Adipocyte (in vitro differentiated cells): ENCODE data around the gene PSMB11.
"Not testable (repeated sequence)": the region's sequence is repeated elsewhere in the genome, so short reads cannot be mapped to it uniquely, and the experiment has no call there.

Experiments
- DNase-seq: peaks from one replicate; pipeline ENCODE4 v3.0.0-alpha.2; 2015; ENCODE audit warnings: low read depth
- H3K27me3 ChIP-seq: replicated peaks from 2 replicates; pipeline ENCODE4 v1.7.0; 2013; ENCODE audit warnings: mild to moderate bottlenecking, low read length, moderate library complexity; ENCODE audit not compliant: control insufficient read depth, insufficient read depth
- H3K36me3 ChIP-seq: 2 replicates; pipeline ENCODE4 v1.7.0; 2013; ENCODE audit warnings: low read length, mild to moderate bottlenecking, moderate library complexity; ENCODE audit not compliant: control insufficient read depth, insufficient read depth, severe bottlenecking
- H3K4me1 ChIP-seq: 2 replicates; pipeline ENCODE4 v1.7.0; 2013; ENCODE audit warnings: mild to moderate bottlenecking, low read length, moderate library complexity; ENCODE audit not compliant: control insufficient read depth, insufficient read depth
- H3K4me3 ChIP-seq: 2 replicates; pipeline ENCODE4 v1.7.0; 2013; ENCODE audit warnings: mild to moderate bottlenecking, low read length, moderate library complexity
- H3K9ac ChIP-seq: 2 replicates; pipeline ENCODE4 v1.7.0; 2013; ENCODE audit warnings: mild to moderate bottlenecking, low read length, moderate library complexity
- H3K9me3 ChIP-seq: 2 replicates; pipeline ENCODE4 v1.7.0; 2013; ENCODE audit warnings: mild to moderate bottlenecking, low read length, moderate library complexity; ENCODE audit not compliant: control insufficient read depth

The PSMB11 gene

DNA sequence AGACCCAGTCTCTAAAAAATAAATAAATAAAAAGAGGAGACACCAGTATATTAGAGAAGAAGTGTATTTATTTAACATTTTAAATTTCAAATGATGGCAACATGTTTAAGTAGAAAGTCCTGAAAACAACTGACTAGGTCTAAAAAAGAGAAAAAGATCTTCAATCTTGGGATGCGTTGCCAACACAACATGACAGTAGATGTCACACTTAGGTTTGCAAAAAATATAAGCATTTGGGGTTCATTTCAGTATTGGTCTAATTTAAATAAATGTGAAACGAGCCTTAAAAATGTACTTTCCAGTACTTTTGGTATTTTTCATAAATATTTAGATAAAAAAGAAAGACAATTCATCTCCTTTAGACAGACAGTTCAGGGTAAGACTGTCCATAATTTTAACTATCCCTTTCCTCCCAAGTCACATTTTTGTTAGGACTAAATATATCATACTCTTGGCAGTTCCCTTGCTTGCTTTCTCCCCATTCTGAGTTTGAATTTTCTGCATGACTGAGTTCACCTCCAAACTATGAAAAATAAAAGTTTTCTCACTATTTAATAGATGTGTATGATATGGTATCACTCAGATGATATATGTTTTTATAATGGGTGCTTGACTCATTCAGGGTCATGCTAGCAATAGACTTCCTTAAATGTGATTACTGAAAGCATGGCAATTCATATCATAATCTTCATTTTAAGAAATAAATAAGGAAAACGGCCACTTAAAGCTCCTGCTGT lies 36.4 kb upstream of the PSMB11 start:
- H3K27me3 ChIP-seq = no peaks in the 10 kb centered on the region
- H3K9me3 ChIP-seq = no peaks in the 10 kb centered on the region
- peaks cover 20% of the 10 kb centered on the region for H3K4me1 ChIP-seq
- H3K4me3 ChIP-seq = no peak overlapping the region
- no peak for DNase-seq
- H3K9ac ChIP-seq = peak overlapping the region; percentile 90
- no peaks in the 10 kb centered on the region for H3K36me3 ChIP-seq

DNA sequence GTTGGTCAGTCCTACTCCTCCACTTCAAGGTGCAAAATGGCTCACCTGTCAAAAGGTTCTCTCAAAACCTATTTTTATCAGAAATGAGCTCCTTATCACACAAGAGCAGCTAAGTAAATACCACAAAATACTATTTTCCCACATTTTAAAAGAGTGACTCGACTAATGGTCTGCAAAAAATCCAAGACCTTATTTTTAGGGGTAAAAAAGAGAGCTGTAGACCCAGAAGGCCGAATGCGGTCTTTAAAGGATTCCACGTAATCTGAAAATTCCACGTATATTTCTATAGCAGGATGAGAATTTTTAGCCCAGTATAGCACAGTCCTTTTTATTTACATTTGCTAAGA lies 35.9 kb upstream of the PSMB11 start:
- no peaks in the 10 kb centered on the region for H3K9me3 ChIP-seq
- peak overlapping the region; percentile 93 for H3K4me3 ChIP-seq
- H3K9ac ChIP-seq = peak overlapping the region; percentile 90
- peaks cover 20% of the 10 kb centered on the region for H3K4me1 ChIP-seq
- DNase-seq = no peak
- H3K36me3 ChIP-seq = no peaks in the 10 kb centered on the region
- no peaks in the 10 kb centered on the region for H3K27me3 ChIP-seq

DNA sequence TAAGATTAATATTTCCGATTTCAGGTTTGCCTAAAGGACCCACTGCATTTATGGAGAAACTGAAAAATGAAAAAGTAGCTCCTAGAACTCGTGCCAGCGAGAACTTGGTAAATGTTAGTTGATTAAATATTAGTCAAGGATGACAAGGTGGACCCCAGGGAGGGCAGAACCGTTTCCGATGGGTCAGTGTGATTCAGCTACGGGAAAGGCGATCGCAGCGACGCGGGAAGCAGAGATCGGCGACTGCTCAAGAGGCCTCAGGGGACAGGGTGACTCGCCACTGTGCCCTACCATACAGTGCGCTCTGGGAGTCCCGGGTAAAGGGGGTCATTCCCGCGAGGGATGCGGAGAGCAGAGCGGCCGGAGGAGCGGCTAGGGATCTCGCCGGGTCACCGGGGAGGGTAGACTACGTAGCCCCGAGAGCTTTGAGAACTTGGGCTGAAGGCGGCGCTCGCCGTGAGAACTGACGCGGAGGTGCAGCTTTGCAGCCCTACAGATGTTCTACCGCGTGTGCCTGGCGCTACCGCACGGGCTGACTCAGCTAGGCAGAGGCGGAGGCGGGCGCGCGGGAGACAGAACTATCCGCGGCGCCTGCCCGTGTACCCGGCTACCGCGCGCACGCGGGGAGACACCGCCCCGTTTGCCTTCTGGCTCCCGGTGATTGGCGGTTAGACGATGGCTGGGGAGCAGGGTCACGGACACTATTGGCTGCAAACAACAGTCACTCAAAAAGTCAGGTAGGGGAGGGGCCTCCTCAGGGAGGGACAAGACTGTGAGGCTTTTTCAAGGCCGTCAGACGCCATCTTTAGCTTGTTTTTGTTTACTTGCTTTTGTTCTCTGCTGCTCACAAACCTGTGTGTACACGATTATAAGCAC lies 35.2 kb upstream of the PSMB11 start:
- Histone ChIP-seq H3K4me3 (peak overlapping the region; percentile 93), H3K9ac (peak overlapping the region; percentile 90), H3K4me1 (peaks cover 20% of the 10 kb centered on the region), H3K36me3 (no peaks in the 10 kb centered on the region), H3K27me3 (no peaks in the 10 kb centered on the region), H3K9me3 (no peaks in the 10 kb centered on the region)
- DNase-seq = peak; percentile 99

DNA sequence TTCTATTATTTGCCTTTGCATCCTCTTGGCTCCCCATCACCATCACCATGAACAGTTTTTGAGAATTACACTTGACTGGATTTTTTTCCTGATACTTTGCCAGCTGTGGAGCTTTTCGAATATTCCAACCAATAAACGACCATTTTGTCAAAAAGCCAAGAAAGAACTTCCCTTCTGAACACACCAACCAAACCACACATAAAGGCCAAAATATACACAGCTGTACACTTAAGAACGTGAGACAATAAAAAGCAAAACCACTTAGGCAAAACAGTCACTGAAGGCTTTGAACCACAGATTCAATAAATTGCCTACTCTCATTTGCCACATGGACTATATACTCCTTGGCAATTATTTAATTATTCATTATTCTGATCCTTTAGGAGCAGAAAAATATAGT lies 33.2 kb upstream of the PSMB11 start:
- Histone ChIP-seq H3K4me3 (no peak overlapping the region), H3K27me3 (no peaks in the 10 kb centered on the region), H3K36me3 (no peaks in the 10 kb centered on the region), H3K9me3 (no peaks in the 10 kb centered on the region), H3K9ac (no peak overlapping the region), H3K4me1 (peaks cover 20% of the 10 kb centered on the region)
- DNase-seq = no peak

DNA sequence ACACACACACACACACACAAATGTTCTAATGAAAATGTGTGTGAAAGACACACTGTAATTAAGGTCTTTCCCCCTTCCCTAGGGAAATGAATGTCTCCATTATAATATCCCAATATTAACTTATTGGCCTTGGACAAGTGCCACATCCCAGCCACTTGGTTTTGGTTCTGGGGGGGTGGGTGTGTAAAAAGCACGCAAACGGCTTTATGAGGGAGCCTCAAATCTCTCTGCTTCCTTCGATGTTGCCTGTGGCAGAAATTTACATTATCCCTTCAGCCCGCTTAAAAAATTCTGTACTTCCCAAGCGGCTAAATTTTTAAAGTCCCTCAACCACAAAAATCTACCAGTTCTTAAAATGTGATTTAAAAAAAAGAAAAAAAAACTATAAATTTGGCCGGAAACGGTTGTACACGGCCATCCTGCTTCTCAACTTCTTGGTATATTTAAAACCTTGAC lies 32.5 kb upstream of the PSMB11 start:
- no peak for DNase-seq
- Histone ChIP-seq H3K27me3 (no peaks in the 10 kb centered on the region), H3K36me3 (no peaks in the 10 kb centered on the region), H3K4me1 (peaks cover 20% of the 10 kb centered on the region), H3K9me3 (no peaks in the 10 kb centered on the region), H3K4me3 (peak overlapping the region; percentile 84), H3K9ac (peak overlapping the region; percentile 84)

DNA sequence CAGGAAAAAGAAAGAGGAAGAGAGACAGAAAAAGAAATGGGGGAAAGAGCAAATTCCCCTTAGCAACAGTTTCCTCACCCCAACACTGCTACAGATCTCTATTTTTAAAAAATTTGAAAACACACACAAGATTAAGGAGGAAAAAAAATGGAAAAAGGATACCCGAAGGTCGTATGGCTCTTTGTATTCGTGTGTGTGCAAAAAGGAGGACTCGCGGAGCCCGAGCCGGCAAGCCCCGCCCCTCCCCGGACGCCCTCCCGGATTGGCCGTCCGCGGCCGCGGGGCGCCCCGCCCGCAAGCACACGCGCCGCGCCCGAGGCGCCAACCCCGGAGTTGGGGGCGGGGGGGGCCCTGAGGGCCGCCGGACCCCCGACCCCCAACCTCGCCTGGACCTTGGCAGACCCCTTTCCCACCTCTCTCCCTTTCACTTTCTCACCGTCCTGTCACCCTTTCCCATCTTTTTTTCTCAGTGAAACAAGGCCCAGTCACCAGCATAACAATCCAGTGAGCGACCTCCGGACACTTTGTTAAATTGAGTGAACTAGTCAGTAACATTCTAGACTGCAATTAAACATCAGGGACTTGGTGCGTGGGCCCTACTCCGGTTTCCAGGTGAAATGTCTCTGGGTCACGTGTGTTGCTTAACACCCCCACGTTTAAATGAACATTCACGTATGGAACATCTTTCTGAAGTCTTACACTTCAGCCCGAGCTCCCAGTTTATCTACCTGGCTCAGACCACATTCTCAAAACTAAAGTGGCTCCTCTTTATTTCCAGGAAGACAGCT lies 31.9 kb upstream of the PSMB11 start, which contains the start of gene C14orf93:
Gene C14orf93, minus strand, starts transcription at position 205 of the 788 bp plus-strand sequence. CDS start 11,120 bp downstream, outside the sequence.
- H3K9me3 ChIP-seq = no peaks in the 10 kb centered on the region
- no peaks in the 10 kb centered on the region for H3K27me3 ChIP-seq
- peaks cover 20% of the 10 kb centered on the region for H3K4me1 ChIP-seq
- peak within 1 kb of the TSS; percentile 84 for H3K9ac ChIP-seq
- H3K4me3 ChIP-seq = peak within 1 kb of the TSS; percentile 84
- DNase-seq = peak; percentile 87
- no peaks in the 10 kb centered on the region for H3K36me3 ChIP-seq

DNA sequence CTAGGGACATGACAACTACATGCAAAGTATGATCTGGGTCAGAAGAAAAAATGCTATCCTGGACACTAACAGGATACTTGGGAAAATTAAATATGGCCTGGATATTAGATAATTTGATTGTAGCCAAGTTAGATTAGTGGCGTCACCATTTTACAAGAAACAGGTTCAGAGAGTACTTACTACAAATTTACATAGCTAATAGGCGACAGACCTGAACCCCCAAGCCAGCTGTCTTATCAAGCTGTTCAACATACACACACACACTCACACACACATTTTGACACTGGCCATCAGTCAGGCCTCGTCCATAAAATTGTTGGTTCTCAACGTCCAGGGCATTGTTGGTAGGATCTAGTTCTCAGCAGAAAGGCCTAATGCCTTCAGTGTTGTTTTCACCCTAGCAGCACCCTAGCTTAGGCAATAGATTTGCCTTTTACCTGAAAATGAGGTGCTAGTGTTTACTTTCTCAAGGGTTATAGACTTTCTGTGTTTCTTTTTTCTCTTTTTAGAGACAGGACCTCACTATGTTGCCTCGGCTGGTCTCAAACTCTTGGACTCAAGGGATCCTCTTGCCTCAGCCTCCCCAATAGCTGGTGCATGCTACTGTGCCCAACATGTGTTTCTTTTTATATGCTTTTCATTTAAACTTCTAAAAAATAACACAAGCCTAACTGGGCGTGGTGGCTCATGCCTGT lies 28.8 kb upstream of the PSMB11 start:
- no peaks in the 10 kb centered on the region for H3K27me3 ChIP-seq
- H3K9ac ChIP-seq = no peak overlapping the region
- no peaks in the 10 kb centered on the region for H3K36me3 ChIP-seq
- DNase-seq = no peak
- no peak overlapping the region for H3K4me3 ChIP-seq
- no peaks in the 10 kb centered on the region for H3K9me3 ChIP-seq
- H3K4me1 ChIP-seq = peaks cover 11% of the 10 kb centered on the region

DNA sequence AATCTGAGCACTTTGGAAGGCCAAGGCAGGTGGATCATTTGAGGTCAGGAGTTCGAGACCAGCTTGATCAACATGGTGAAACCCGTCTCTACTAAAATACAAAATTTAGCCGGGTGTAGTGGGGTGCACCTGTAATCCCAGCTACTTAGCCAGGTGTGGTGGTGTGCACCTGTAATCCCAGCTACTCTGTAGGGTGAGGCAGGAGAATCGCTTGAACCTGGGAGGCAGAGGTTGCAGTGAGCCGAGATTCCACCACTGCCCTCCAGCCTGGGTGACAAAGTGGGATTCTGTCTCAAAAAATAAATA lies 28.3 kb upstream of the PSMB11 start:
- H3K9ac ChIP-seq = not testable (repeated sequence)

DNA sequence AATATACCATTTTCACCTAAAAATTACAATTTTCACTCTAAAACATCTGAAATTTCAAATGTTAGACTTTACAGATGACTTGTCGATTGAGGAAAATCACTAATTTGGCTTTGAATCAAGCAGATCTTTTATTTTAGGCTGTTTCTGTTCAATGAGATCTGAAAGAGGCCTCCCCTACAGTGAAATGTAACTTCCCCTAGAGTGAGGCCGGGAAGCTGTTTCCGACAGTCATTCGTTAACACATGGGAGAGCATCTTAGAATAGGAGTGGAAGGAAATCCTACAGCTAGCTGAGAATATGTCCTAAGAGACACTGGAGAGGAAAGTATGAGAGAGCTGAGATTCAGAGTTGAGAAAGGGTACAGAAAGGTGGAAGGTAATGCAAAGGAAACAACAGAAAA lies 26.4 kb upstream of the PSMB11 start:
- Histone ChIP-seq H3K36me3 (no peaks in the 10 kb centered on the region), H3K27me3 (no peaks in the 10 kb centered on the region), H3K9ac (no peak overlapping the region), H3K4me1 (no peaks in the 10 kb centered on the region), H3K9me3 (no peaks in the 10 kb centered on the region), H3K4me3 (no peak overlapping the region)
- DNase-seq = no peak

More for the DNA sequence above, 28.3 kb upstream of the PSMB11 start:
- H3K4me3 ChIP-seq, H3K27me3 ChIP-seq, H3K36me3 ChIP-seq, H3K9me3 ChIP-seq, DNase-seq: not testable (repeated sequence)
- H3K4me1 ChIP-seq = peaks cover 11% of the 10 kb centered on the region

DNA sequence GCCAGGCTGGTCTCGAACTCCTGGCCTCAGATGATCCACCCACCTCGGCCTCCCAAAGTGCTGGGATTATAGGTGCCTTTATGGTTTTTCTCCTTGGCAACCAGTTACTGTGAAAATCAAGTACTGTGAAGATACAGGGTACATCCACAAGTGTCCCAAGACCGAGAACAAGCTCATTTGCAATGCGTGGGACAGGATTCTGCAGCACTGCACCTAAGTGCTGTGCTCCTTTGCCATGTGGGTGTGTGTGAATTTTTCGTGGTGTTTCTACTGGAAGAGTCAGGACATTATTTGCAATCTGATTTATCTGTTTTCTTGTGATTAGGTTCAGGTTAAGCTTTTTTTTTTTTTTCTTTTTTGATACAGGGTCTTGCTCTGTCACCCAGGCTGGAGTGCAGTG lies 24.9 kb upstream of the PSMB11 start:
- H3K9me3 ChIP-seq = no peaks in the 10 kb centered on the region
- DNase-seq = no peak

More for the DNA sequence above, 24.9 kb upstream of the PSMB11 start:
- Histone ChIP-seq H3K27me3 (no peaks in the 10 kb centered on the region), H3K4me3 (no peak overlapping the region), H3K36me3 (no peaks in the 10 kb centered on the region), H3K4me1 (no peaks in the 10 kb centered on the region), H3K9ac (no peak overlapping the region)
